Measurements from ENCODE around the gene ASPHD2.
"Not testable (repeated sequence)": the region's sequence is repeated elsewhere in the genome, so short reads cannot be mapped to it uniquely, and the experiment has no call there.

Gene ASPHD2

GRCh38 chr22:26428515-26429457, at the start of gene ASPHD2:
TSS of gene ASPHD2 (plus strand) at chr22:26429260. CDS start at chr22:26433616, 4,356 bp downstream.
- peak; percentile 73 for DNase-seq

- no peak for DNase-seq
Observed at GRCh38 chr22:26380072-26380830, 48.8 kb upstream of the ASPHD2 start.

- DNase-seq = no peak
Observed at GRCh38 chr22:26382782-26383181, 46.3 kb upstream of the ASPHD2 start.

- DNase-seq = no peak
Observed at GRCh38 chr22:26383968-26384556, 45.0 kb upstream of the ASPHD2 start.

- DNase-seq = no peak
Observed at GRCh38 chr22:26385164-26385563, 43.9 kb upstream of the ASPHD2 start.

- no peak for DNase-seq
Observed at GRCh38 chr22:26389125-26389524, 39.9 kb upstream of the ASPHD2 start.

- no peak for DNase-seq
Observed at GRCh38 chr22:26391091-26391490, 38.0 kb upstream of the ASPHD2 start.

GRCh38 chr22:26391623-26392022, 37.4 kb upstream of the ASPHD2 start:
- DNase-seq = no peak

- no peak for DNase-seq
Observed at GRCh38 chr22:26393929-26394328, 35.1 kb upstream of the ASPHD2 start.

GRCh38 chr22:26394777-26395176, 34.3 kb upstream of the ASPHD2 start:
- no peak for DNase-seq

GRCh38 chr22:26395926-26396325, 33.1 kb upstream of the ASPHD2 start:
- DNase-seq = no peak

GRCh38 chr22:26398741-26399153, 30.3 kb upstream of the ASPHD2 start:
- peak; percentile 40 for DNase-seq

GRCh38 chr22:26399289-26399688, 29.8 kb upstream of the ASPHD2 start:
- DNase-seq = no peak

GRCh38 chr22:26401726-26402125, 27.3 kb upstream of the ASPHD2 start:
- no peak for DNase-seq

- no peak for DNase-seq
Observed at GRCh38 chr22:26404851-26405421, 24.1 kb upstream of the ASPHD2 start.

- no peak for DNase-seq
Observed at GRCh38 chr22:26406118-26406517, 22.9 kb upstream of the ASPHD2 start.

- DNase-seq = not testable (repeated sequence)
Observed at GRCh38 chr22:26408562-26409220, 20.4 kb upstream of the ASPHD2 start.

GRCh38 chr22:26409719-26410335, 19.2 kb upstream of the ASPHD2 start:
- no peak for DNase-seq

- DNase-seq = no peak
Observed at GRCh38 chr22:26410386-26410785, 18.7 kb upstream of the ASPHD2 start.

GRCh38 chr22:26414347-26414746, 14.7 kb upstream of the ASPHD2 start:
- no peak for DNase-seq

- DNase-seq = no peak
Observed at GRCh38 chr22:26416256-26416655, 12.8 kb upstream of the ASPHD2 start.

GRCh38 chr22:26416670-26417276, 12.3 kb upstream of the ASPHD2 start:
- no peak for DNase-seq
